ENCODE data around the gene ZMYND15. TPM values are rescaled to one million over a fixed set of nuclear protein-coding genes. Genes with fewer than 3 reads are reported as not detected.

ZMYND15 gene
- total and polyA plus RNA-seq, 2 of the 13 experiments (the other 11 are each of a cell fraction or from before 2014, with no cell fraction given), result 0.24 to 2.7 TPM

GRCh38 chr17:4691686-4692085 is 47.9 kb upstream of the ZMYND15 start:
- Histone ChIP-seq H4K20me1 (ENCODE audit: insufficient read depth, low read length) (peaks cover 7% of the 10 kb centered on the region), H3K4me2 (ENCODE audit: low read depth, low read length) (no peak overlapping the region), H3K9ac (ENCODE audit: insufficient read depth, low read depth, low read length) (no peak overlapping the region), H3K4me3 (replicated peaks in 1 of 3; ENCODE audit: insufficient read depth in 1 of 3, low read depth in 2 of 3, low read length in 3 of 3) (no peak overlapping the region), H2AFZ (ENCODE audit: low read length) (no peak overlapping the region), H3K27ac (ENCODE audit: extremely low read length, insufficient read depth, low read length) (no peak overlapping the region), H3K36me3 (replicated peaks in 1 of 2; ENCODE audit: control insufficient read depth in 1 of 2, insufficient read depth in 2 of 2, low read length in 2 of 2) (peaks cover 21 to 64% of the 10 kb centered on the region in 2 experiments), H3K27me3 (ENCODE audit: control insufficient read depth in 1 of 2, insufficient read depth in 2 of 2, low read length in 2 of 2) (no peaks in the 10 kb centered on the region), H3K9me3 (ENCODE audit: low read length) (no peaks in the 10 kb centered on the region), H3K79me2 (ENCODE audit: insufficient read depth, low read length) (peaks cover 67% of the 10 kb centered on the region), H3K4me1 (ENCODE audit: insufficient read depth, low read length) (no peaks in the 10 kb centered on the region)
- FAIRE-seq, result no peak
- no peak for DNase-seq (ENCODE audit: low spot score)
- ChIA-PET POLR2A (no interaction called here), CTCF (ENCODE audit: low intra/inter-chr PET ratio, low total read pairs) (no interaction called here)
- ATAC-seq, result no peak
- in situ Hi-C loops (cut with HindIII; ENCODE audit: extremely low pct_ligation_motif_present, low pct_unique_long_range_greater_than_20kb) (no loop called here), intact Hi-C loops (cut with micrococcal nuclease; ENCODE audit: unreplicated experiment) (no loop called here)
- no TSS peak for BruUV-seq (replicated peaks)
- WGBS (ENCODE audit: low lambda C conversion rate), result 95% methylated on average over 8 of the region's 8 CpGs
- TF ChIP-seq ZFY (CRISPR knock-in tag; IDR thresholded peaks at IDR 0.05), result no peak
- TF ChIP-seq ZNF142 (CRISPR knock-in tag; IDR thresholded peaks at IDR 0.05), result no peak
- no peak for TF ChIP-seq NONO (IDR thresholded peaks at IDR 0.05)
- TF ChIP-seq NONO (CRISPR knock-in tag; conservative IDR thresholded peaks at IDR 0.05), result no peak
- TF ChIP-seq NR2F6 (IDR thresholded peaks at IDR 0.05), result no peak
- TF ChIP-seq NR2F6 (CRISPR knock-in tag; IDR thresholded peaks at IDR 0.05), result no peak
- TF ChIP-seq CENPBD1 (CRISPR knock-in tag; IDR thresholded peaks at IDR 0.05; ENCODE audit: borderline replicate concordance, low read depth), result no peak
- TF ChIP-seq ZNF24 (IDR thresholded peaks at IDR 0.05), result no peak
- no peak for TF ChIP-seq ZNF280B (CRISPR knock-in tag; IDR thresholded peaks at IDR 0.05; ENCODE audit: borderline replicate concordance)
- TF ChIP-seq ZBTB2 (CRISPR knock-in tag; IDR thresholded peaks at IDR 0.05; ENCODE audit: low read depth), result no peak
- TF ChIP-seq ZBTB7A (CRISPR knock-in tag; IDR thresholded peaks at IDR 0.05), result no peak
